Lung (tissue), 12 donors: ENCODE measurements around the gene TSEN34. TPM values are rescaled to one million over a fixed set of nuclear protein-coding genes. Genes with fewer than 3 reads are reported as not detected.
A peak's percentile ranks its signal among the peaks of the same experiment; 100 is the strongest.

ENCODE experiments used
- ATAC-seq: fragments of 200-7000 bp; cut with Tn5 transposase; one replicate; pipeline ENCODE4 v1.9.1; 2020; ENCODE audit warnings: moderate number of reproducible peaks; ENCODE audit not compliant: insufficient read depth, low FRiP score
- DNase-seq, 3 donors: peaks; one replicate each; pipeline ENCODE4 v3.0.0-alpha.2; 2013 to 2017
- H3K27ac ChIP-seq, 2 donors: one replicate each; pipeline ENCODE4 v1.5.1; 2013; ENCODE audit warnings: mild to moderate bottlenecking in 2 of 2, moderate library complexity in 2 of 2, control low read depth in 1 of 2, inconsistent platforms in 1 of 2, low read depth in 1 of 2, low read length in 1 of 2
- H3K27me3 ChIP-seq, 3 donors: one replicate each; pipeline ENCODE4 v1.5.1; 2013; ENCODE audit warnings: low read length in 2 of 3; ENCODE audit not compliant: control insufficient read depth in 3 of 3, insufficient read depth in 3 of 3
- H3K36me3 ChIP-seq, 4 donors: one replicate each; pipeline ENCODE4 v1.5.1; 2013; ENCODE audit warnings: low read length in 4 of 4, mild to moderate bottlenecking in 1 of 4, moderate library complexity in 1 of 4; ENCODE audit not compliant: control insufficient read depth in 4 of 4, insufficient read depth in 4 of 4
- H3K4me1 ChIP-seq, 5 donors: one replicate each; pipeline ENCODE4 v1.5.1; 2013; ENCODE audit warnings: low read length in 5 of 5, mild to moderate bottlenecking in 2 of 5, moderate library complexity in 1 of 5; ENCODE audit not compliant: control insufficient read depth in 5 of 5, insufficient read depth in 5 of 5
- H3K4me3 ChIP-seq: one replicate; pipeline ENCODE4 v1.5.1; 2013; ENCODE audit warnings: mild to moderate bottlenecking, control low read depth, moderate library complexity
- H3K9ac ChIP-seq, 2 donors: one replicate each; pipeline ENCODE4 v1.5.1; 2013; ENCODE audit warnings: low read length in 2 of 2, control low read depth in 1 of 2; ENCODE audit not compliant: insufficient read depth in 1 of 2
- H3K9me3 ChIP-seq, 4 donors: one replicate each; pipeline ENCODE4 v1.5.1; 2013; ENCODE audit warnings: low read length in 3 of 4, mild to moderate bottlenecking in 1 of 4, moderate library complexity in 1 of 4; ENCODE audit not compliant: control insufficient read depth in 4 of 4, insufficient read depth in 3 of 4
- WGBS, 2 donors: extraction: QIAGEN DNeasy Blood & Tissue Kit; methylation state at CpG; one replicate each; pipeline ENCODE4 v1.1.7; 2013; 5-methylcytosine and 5-hydroxymethylcytosine counted together
- polyA plus RNA-seq, 2 donors: library from polyadenylated mRNA; stranded (reverse); fragments of 200-250 nt; gene quantifications; one replicate each; pipeline ENCODE4 v1.2.1, GENCODE V29; 2013
- total RNA-seq, 2 donors: library from RNA; depleted of rRNA in 1 of 2; stranded (reverse); fragments of >200 nt in 1 of 2; gene quantifications; one replicate each; pipeline ENCODE4 v1.2.1, GENCODE V29; 2014 to 2021
- TF ChIP-seq, protein P1 (sequence below): IDR thresholded peaks from 2 replicates; pipeline ENCODE4 v1.5.1; 2012; ENCODE audit warnings: mild to moderate bottlenecking; ENCODE audit errors: control extremely low read depth, extremely low read depth
- donor health status: control.
- donor health status: control.
- donor health status: Bipolar disorder and iron deficiency.
- donor health status: healthy.
- donor health status: DM: yes; HTN: yes; CAD: no.

TSEN34 gene
- total and polyA plus RNA-seq, 4 donors = 38.0 to 102 (median 55.2) TPM

- ATAC-seq (no peak), DNase-seq (no peak)
- peak overlapping the region; percentile 39 for H3K4me3 ChIP-seq
- peaks cover 7 to 20% (median 9%) of the 10 kb centered on the region in 5 donors for H3K4me1 ChIP-seq
- H3K9me3 ChIP-seq = no peaks in the 10 kb centered on the region
- 8 to 11% methylated on average over 19 of the region's 19 CpGs for WGBS, 2 donors
- TF ChIP-seq, protein P1, sequence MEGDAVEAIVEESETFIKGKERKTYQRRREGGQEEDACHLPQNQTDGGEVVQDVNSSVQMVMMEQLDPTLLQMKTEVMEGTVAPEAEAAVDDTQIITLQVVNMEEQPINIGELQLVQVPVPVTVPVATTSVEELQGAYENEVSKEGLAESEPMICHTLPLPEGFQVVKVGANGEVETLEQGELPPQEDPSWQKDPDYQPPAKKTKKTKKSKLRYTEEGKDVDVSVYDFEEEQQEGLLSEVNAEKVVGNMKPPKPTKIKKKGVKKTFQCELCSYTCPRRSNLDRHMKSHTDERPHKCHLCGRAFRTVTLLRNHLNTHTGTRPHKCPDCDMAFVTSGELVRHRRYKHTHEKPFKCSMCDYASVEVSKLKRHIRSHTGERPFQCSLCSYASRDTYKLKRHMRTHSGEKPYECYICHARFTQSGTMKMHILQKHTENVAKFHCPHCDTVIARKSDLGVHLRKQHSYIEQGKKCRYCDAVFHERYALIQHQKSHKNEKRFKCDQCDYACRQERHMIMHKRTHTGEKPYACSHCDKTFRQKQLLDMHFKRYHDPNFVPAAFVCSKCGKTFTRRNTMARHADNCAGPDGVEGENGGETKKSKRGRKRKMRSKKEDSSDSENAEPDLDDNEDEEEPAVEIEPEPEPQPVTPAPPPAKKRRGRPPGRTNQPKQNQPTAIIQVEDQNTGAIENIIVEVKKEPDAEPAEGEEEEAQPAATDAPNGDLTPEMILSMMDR = no peak
- H3K27ac ChIP-seq = peak overlapping the region; percentile 87 to 96
- H3K36me3 ChIP-seq = peaks cover 0 to 34% (median 10%) of the 10 kb centered on the region in 4 donors
- H3K27me3 ChIP-seq = no peaks in the 10 kb centered on the region
- H3K9ac ChIP-seq = peak overlapping the region in 1 of 2 donors; percentile 14
These were observed 32.2 kb upstream of the TSEN34 start for GRCh38 chr19:54158812-54159351.

- 0% methylated on average over 72 of the region's 72 CpGs for WGBS, 2 donors
- peak within 1 kb of the TSS; percentile 71 to 81 for H3K9ac ChIP-seq
- H3K4me3 ChIP-seq = peak within 1 kb of the TSS; percentile 39
- peaks cover 7 to 22% (median 9%) of the 10 kb centered on the region in 5 donors for H3K4me1 ChIP-seq
- TF ChIP-seq, protein P1 = peak; percentile 31
- H3K27ac ChIP-seq = peak within 1 kb of the TSS; percentile 90 to 96
- ATAC-seq = peak; percentile 91
- H3K27me3 ChIP-seq = peaks cover 0 to 2% (median 0%) of the 10 kb centered on the region in 3 donors
- no peaks in the 10 kb centered on the region for H3K9me3 ChIP-seq
- H3K36me3 ChIP-seq = peaks cover 0 to 28% (median 6%) of the 10 kb centered on the region in 4 donors
- peak; percentile 100 for DNase-seq
These were observed 31.5 kb upstream of the TSEN34 start, which contains the start of gene LENG1 for GRCh38 chr19:54159352-54160181. TSS of gene LENG1 (minus strand) at chr19:54159721. CDS start at chr19:54159695, 26 bp downstream.

GRCh38 chr19:54160182-54160811 lies 30.8 kb upstream of the TSEN34 start:
- H3K27ac ChIP-seq = peak overlapping the region; percentile 38 to 90
- peak in 2 of 3 donors; percentile 31 to 35 for DNase-seq
- TF ChIP-seq, protein P1 = no peak
- H3K4me3 ChIP-seq = peak overlapping the region; percentile 21
- ATAC-seq = no peak
- peaks cover 0 to 2% (median 0%) of the 10 kb centered on the region in 3 donors for H3K27me3 ChIP-seq
- H3K4me1 ChIP-seq = peaks cover 7 to 22% (median 9%) of the 10 kb centered on the region in 5 donors
- H3K36me3 ChIP-seq = peaks cover 0 to 21% (median 6%) of the 10 kb centered on the region in 4 donors
- H3K9ac ChIP-seq = peak overlapping the region; percentile 71 to 81
- no peaks in the 10 kb centered on the region for H3K9me3 ChIP-seq
- WGBS, 2 donors = 3 to 5% methylated on average over 28 of the region's 28 CpGs
